Measurements from ENCODE around the gene PRKN.

PRKN gene

DNA sequence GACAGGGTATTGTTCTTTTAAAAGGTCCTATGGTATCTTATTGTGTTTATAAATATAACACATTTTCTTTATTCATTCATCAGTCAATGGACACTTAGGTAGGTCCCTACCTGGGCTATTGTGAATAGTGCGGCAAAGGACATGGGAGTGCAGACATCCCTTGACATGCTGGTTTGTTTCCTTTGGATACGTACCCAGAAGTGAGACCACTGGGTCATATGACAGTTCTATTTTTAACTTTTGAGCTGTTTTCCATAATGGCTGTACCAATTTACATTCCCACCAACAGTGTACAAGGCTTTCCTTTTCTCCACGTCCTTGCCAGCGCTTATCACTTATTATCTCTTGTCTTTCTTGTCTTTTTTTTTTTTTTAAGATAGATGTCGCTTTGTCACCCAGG, 627.5 kb downstream of the PRKN start:
- no peak for DNase-seq (ENCODE audit: low spot score)
- in situ Hi-C loops (cut with MboI; ENCODE audit: low pct_unique_long_range_greater_than_20kb, low sequenced_read_pairs, unreplicated experiment), result no loop called here

DNA sequence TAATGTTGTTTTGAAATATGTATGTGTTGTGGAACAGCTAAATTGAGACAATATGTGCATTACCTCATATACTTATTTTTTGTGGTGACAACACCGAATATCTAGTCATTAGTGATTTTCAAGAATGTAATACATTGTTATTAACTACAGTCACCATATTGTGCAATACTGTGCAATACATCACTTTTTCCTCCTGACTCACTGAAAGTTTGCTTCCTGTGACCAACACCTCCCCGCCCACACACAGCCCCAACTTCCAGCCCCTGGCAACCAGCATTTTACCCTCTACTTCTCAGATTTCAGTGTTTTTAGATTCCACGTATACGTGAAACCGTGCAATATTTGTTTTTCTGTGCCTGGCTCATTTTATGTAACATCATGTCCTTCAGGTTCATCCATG, 627.9 kb downstream of the PRKN start:
- DNase-seq (ENCODE audit: low spot score), result no peak
- in situ Hi-C loops (cut with MboI; ENCODE audit: low pct_unique_long_range_greater_than_20kb, low sequenced_read_pairs, unreplicated experiment), result no loop called here
- TF ChIP-seq, protein P1, sequence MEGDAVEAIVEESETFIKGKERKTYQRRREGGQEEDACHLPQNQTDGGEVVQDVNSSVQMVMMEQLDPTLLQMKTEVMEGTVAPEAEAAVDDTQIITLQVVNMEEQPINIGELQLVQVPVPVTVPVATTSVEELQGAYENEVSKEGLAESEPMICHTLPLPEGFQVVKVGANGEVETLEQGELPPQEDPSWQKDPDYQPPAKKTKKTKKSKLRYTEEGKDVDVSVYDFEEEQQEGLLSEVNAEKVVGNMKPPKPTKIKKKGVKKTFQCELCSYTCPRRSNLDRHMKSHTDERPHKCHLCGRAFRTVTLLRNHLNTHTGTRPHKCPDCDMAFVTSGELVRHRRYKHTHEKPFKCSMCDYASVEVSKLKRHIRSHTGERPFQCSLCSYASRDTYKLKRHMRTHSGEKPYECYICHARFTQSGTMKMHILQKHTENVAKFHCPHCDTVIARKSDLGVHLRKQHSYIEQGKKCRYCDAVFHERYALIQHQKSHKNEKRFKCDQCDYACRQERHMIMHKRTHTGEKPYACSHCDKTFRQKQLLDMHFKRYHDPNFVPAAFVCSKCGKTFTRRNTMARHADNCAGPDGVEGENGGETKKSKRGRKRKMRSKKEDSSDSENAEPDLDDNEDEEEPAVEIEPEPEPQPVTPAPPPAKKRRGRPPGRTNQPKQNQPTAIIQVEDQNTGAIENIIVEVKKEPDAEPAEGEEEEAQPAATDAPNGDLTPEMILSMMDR (IDR thresholded peaks at IDR 0.05; ENCODE audit: extremely low read depth, insufficient read depth, missing control alignments), result no peak

More for the DNA sequence above, 627.5 kb downstream of the PRKN start:
- TF ChIP-seq, protein P1 (IDR thresholded peaks at IDR 0.05; ENCODE audit: extremely low read depth, insufficient read depth, missing control alignments), result no peak

DNA sequence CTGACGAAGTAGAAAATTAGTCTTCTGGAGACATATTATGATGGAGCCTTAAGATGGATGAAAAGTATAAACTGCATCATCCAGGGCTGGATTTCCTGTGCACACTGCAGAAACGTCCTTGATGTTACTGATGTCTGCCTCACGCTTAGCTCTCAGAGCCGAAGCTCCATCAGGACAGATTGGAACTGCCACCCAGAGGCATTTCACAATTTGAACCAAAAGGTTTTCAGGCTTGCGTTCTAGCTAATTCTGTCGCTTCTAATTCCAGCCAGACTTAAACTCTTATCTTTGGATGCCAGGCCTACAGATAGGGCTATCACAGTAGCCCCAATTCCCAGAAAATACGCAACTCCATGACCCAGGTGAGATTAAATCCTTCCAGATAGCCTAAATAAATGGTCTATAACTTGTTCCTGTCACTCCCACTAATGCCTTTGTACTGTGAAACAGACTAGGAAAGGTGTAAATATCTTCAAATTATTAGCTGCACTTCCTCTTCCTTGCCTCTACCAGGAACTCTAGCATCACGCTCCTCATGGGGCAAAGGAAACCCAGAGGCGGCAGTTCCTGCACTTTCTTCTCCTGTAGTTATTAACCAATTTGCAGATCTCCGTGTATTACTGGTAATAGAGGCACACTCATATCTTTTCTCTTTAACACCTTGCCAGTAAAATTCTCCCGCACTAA, 634.6 kb downstream of the PRKN start:
- TF ChIP-seq, protein P1 (IDR thresholded peaks at IDR 0.05; ENCODE audit: extremely low read depth, insufficient read depth, missing control alignments), result no peak

DNA sequence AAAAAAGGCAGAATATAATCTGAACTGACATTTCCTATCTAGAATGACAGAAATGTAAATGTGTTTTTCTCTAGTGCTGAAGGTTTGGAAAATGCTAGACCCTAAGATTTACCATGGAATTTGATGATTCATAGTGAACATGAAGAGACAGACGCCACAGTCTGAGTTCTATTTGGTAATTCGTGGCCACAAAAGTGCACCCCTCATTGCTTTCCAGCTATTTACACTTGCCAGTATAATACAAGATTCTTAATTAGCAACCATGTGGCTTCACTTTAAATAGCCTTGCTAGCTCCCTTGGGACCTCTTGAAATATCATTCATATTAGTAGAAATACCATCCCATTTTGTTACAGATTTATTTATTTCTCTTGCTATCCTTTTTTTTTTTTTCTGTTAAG, 636.8 kb downstream of the PRKN start:
- in situ Hi-C loops (cut with MboI; ENCODE audit: low pct_unique_long_range_greater_than_20kb, low sequenced_read_pairs, unreplicated experiment), result no loop called here
- no peak for DNase-seq (ENCODE audit: low spot score)
- TF ChIP-seq, protein P1 (IDR thresholded peaks at IDR 0.05; ENCODE audit: extremely low read depth, insufficient read depth, missing control alignments), result no peak

More for the DNA sequence above, 634.6 kb downstream of the PRKN start:
- in situ Hi-C loops (cut with MboI; ENCODE audit: low pct_unique_long_range_greater_than_20kb, low sequenced_read_pairs, unreplicated experiment), result no loop called here
- DNase-seq (ENCODE audit: low spot score), result no peak

DNA sequence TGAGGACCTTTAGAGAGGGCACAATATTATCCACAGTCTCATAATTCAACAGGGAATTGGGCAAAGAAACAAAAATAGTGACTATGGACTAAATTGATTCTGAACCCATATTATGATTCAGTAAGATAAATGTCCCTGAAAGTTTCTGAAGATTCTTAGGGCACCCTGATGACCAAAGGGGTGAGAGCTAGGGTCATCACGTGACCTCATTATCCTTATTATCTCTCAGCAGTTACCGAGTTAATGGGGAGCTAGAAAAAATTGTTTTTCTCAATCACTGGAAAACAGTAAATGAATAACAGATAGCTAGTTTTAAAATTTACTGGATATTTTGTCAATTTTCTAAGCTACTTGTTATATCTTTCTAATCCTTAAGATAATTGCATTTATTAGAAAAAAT, 639.5 kb downstream of the PRKN start:
- in situ Hi-C loops (cut with MboI; ENCODE audit: low pct_unique_long_range_greater_than_20kb, low sequenced_read_pairs, unreplicated experiment), result no loop called here
- no peak for DNase-seq (ENCODE audit: low spot score)
- TF ChIP-seq, protein P1 (IDR thresholded peaks at IDR 0.05; ENCODE audit: extremely low read depth, insufficient read depth, missing control alignments), result no peak

DNA sequence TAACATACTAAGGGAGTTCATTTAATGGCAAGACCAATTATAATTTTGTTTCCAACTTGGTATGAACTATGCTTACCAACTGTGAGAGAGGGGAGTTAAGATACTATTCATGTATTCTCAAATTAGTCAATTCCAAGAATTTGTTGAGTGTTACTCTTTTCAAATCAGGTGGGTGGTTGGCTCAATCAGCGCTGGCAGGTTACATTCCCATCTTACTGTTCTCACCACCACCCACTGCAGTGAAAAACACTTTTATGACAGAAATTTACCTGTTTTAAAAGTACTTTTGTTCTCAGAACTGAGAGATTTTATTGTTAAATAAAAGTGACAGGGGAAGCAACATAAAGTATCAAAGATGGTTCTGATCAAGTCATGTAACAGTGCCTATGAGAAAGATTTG, 642.0 kb downstream of the PRKN start:
- TF ChIP-seq, protein P1 (IDR thresholded peaks at IDR 0.05; ENCODE audit: extremely low read depth, insufficient read depth, missing control alignments), result no peak
- in situ Hi-C loops (cut with MboI; ENCODE audit: low pct_unique_long_range_greater_than_20kb, low sequenced_read_pairs, unreplicated experiment), result no loop called here
- no peak for DNase-seq (ENCODE audit: low spot score)
